Caki2 (cell line): ENCODE results near the gene CRBN. TPM values are rescaled to one million over a fixed set of nuclear protein-coding genes. Genes with fewer than 3 reads are reported as not detected.

Experiments
- total RNA-seq: library from RNA; depleted of rRNA; stranded (reverse); fragments of >200 nt; shearing (Covaris generic); gene quantifications from 2 replicates; pipeline ENCODE4 v1.2.3, GENCODE V29; 2014; ENCODE audit warnings: low replicate concordance; rRNA removed

Gene CRBN
- total RNA-seq, 1 experiment from 2014 or later = 36.1 TPM

Other genes with a start within 250 kb of the CRBN start
- not detected in 2 replicates for gene IL5RA, start 69.3 kb downstream of the CRBN start, total RNA-seq
- 10.4 and 16.6 TPM in 2 replicates for gene TRNT1, start 52.8 kb downstream of the CRBN start, total RNA-seq